GM21528 (cell line): ENCODE measurements around the gene PALM2AKAP2.
"Not testable (repeated sequence)": the region's sequence is repeated elsewhere in the genome, so short reads cannot be mapped to it uniquely, and the experiment has no call there.

Experiments
- ATAC-seq: cut with Tn5 transposase; IDR thresholded peaks from one replicate; pipeline ENCODE4 v1.9.1; 2021; ENCODE audit warnings: mild to moderate bottlenecking, moderate library complexity; ENCODE audit not compliant: unreplicated experiment, low FRiP score

Gene PALM2AKAP2

DNA sequence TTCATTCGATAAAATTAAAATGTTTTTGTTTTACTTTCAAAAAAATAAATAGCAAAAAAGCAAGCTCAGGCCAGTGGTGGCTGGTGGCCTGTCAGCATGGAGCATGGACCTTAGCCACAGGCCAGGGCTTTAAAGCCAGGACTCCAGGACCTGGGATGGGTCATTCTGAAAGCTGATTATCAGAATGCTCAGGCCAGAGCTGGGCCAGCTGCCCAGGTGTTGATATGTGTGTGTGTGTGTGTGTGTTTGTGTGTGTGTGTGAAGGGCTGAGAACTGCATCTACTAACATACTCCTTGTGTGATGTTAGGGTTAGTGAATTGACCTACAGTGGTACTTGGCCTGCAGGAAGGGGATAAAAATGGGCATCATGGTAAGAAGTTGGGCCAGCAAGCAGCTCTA lies 21.5 kb downstream of the PALM2AKAP2 start:
- ATAC-seq, result no peak

DNA sequence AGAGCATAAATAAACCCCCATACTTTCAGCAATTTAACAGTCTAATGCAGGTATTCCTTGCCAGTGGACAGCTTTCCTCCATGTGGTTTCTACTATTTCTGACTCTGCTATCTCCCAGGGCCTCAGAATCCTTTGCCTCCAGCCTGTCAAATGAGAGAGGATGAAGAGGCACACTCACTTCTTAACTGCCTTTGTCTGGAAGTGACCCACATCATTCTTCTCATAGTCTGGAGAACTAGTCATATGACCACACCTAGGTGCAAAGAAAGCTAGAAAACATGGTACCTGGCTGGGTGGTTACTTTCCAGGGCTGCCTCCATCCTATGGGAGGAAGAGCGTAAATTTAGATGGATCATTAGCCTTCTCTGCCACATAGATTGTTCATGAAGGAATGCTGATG lies 22.5 kb downstream of the PALM2AKAP2 start:
- ATAC-seq, result no peak

DNA sequence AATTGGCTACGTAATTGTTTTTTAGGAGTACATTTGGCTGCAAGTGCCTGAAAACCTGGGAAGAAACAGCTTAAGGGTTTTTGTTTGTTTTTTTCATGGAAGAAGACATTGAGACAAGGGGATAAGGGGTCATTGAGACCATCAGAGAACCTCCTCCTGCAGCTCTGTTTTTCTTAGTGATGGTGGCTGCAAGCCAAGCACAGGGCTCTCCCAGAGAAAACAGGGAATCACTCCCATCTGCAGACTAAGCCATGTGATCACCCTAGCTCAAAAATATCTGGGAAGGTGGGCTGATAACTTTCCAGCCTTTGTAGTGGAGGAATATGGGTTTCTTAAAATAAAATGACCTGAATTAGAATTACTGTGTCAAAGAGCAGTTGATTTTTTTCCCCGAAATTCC lies 25.1 kb downstream of the PALM2AKAP2 start:
- ATAC-seq, result no peak

DNA sequence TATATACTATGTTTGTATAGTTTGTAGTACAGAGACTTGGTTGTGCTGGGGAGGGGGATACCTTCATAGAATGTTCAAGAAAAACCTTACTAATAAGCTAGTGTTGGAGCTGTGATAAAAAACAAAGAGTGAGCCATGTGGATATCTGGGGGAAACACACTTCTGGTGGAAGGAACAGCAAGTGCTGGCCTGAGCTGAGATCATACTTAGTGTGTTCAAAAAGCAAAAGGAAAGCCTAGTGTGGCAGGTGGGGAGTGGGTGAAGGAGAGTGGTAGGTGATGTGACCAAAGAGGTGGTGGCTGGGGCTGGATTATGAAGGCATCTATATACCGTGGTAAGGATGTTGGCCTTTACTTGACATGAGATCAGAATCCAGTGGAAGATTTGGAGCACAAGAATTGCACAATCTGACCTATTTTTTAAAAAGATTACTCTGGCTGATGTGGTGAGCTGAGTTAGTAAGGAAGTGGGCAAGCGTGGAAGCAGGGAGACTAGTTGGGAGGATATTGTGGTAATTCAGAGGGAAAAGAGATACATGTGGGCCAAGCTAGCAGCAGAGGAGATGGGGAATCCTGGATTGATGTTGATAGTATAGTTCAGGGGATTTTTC lies 26.6 kb downstream of the PALM2AKAP2 start:
- no peak for ATAC-seq

DNA sequence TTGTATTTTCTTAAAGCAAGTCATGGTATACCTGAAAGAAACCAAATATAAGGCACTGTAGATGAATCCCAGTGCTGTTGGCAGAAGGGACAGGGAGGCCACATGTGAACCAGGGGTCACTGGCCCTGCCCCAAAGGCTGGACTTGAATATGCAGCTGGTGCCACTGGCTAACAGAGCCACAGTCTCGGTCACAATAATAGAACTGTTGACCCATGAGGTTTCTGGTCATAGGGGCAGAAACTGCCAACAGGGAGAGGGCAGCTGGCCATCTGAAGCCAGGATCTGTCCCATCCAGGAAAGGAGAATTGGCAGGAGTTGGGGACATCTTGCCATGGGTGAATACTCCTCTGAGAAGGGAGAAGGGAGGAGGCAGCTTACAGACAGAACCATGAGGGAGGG lies 31.9 kb downstream of the PALM2AKAP2 start:
- no peak for ATAC-seq

DNA sequence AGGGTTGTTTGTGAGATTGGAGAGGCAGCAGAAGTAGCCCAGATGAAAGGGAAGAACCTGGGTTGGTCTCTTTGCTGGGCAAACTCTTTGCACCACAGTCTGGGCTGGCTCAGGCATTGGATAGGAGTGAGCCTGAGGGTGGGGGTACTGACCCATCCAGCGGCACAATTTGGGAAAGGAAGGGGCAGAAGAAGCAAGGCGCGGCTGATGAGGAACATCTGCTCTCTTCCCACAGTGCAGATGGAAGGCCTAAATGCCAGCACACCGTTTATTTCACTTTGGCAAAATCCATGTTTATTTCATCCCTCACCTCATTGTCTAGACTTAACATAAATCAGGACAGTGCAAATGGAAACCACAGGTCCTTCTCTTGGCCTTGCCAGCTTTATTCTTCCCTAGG lies 32.3 kb downstream of the PALM2AKAP2 start:
- ATAC-seq, result no peak

DNA sequence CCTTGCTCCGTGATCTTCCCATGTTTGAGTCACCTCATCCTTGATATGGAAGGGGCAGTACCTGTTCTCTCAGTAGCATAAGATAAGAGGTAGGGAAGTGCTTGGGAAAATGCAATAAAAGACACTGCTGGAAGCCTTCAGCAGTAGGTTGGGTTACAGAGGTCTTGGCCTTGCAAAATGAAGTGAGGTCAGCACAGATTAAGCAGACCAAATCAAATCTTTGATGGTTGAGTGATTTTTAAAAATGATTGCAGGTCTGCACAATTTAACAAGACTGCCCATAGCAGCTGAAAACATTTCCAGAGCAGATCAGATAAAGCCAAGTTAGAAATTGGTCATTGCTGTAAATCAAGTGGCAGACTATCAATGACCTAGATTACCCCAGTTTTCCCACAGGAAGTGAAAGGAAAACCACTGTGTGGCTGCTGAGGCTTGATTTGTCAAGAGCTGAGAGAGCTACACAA lies 32.9 kb downstream of the PALM2AKAP2 start:
- ATAC-seq, result no peak

DNA sequence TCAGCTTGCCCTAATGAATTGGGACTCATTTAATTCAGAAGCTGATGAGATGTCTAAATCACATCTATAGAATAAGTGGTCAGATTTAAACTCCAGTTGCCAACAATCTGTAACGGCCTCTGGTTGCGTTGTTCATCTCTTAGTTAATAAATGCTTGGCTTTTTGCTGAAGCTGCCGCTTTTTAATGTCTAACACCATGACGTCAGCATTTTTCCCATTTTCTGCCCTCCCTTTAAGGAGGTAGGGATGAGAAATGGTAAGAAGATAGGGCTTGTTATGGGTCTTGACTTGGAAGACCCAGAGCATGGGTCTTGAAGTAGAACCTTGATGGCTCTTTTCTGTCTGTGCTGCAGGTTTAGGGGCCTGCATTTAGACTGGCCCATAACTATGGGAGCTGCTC lies 33.3 kb downstream of the PALM2AKAP2 start:
- ATAC-seq, result no peak

DNA sequence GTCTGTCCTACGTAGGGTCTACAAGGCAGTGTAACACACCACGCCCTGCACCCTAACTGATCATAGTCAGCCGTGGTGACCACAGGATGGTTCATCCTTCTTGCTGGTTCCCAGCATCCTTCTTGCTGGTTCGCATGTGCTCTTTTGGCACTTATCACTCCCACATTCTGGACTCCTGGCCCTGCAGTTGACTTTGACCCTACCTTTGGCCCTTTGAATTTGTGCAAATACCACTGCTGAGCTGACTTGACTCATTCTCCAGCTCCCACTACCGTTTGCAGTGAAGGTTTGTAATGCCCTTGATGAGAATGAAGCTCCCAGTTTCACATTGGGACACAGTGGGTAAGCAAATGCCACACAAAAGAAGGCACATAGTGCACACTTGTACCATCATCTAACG lies 33.8 kb downstream of the PALM2AKAP2 start:
- no peak for ATAC-seq

DNA sequence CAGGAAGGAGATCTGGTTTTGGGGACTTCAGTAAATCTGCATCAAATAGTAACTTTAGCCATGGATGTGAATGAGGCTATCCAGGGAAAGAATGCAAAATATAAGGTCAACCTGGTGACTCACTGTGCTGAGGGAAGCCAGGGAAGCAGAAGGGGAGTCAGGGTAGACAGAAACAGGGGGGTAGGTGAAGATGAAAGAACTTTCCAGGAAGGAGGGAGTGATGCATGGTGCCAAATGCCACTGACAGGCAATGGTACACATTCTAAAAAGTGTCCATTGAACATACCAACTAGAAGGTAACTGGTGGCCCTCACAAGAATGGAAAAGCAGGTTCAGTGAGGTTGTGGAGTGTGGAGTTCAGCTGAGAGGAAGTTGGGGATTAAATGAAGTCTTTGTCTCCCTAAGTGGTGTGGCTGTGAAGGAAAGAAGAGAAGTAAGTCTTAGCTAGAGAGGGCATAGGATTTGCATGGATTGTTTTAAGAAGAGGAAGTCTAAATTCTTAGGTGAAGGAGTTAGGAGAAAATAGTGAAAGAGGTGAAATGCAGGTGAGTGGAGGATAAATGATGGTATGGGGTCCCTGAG lies 35.5 kb downstream of the PALM2AKAP2 start:
- no peak for ATAC-seq

DNA sequence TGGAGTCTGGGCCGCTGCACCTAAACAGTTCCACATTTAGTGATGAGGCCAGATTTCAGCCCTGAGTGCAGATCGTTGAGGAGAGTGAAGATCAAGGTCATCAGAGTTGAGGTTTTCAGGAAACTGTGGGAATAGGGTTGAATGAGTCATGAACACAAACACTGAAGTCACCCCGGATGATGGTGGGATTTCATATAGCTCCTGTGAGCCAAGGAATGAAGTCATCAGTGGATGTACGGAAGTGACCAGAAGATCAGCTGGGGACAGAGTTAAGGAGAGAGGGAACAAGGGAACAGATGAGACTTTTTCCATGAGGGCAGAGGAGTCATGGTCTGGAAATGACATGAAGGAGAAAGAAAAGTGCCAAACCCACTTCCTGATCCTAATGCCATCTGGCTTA lies 36.5 kb downstream of the PALM2AKAP2 start:
- ATAC-seq, result no peak

DNA sequence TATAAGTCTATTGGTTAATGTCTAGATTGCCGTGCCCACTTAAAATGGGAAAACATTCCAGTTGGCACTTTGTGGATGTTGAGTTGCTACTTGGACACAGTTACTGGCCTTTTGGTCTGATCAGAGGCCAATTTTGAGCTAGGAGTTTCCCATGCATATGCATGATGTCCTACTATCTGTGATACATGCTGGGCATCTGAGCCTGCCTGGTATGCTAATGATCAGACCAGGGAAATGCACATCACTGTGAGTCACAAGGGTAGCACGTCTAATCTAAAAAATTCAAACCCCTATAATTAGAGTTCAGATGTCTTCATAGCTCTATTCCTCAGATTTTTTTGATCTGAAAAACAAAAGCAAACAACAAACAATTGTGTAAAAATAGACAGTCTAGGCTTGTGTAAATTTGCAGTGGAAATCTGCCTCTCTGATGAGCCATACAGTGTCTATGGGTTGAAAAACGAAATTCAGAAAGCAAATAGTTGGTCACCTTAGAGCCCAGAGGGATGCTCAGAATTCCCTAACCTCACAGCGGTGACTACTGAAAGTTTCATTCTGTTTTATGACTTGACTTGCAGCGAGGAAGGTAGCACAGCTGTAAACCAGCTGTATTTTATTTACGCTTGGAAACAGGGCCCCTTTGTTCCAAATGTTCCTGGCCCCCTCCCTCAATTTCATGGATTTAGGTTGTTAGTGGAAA lies 37.3 kb downstream of the PALM2AKAP2 start:
- ATAC-seq, result no peak

DNA sequence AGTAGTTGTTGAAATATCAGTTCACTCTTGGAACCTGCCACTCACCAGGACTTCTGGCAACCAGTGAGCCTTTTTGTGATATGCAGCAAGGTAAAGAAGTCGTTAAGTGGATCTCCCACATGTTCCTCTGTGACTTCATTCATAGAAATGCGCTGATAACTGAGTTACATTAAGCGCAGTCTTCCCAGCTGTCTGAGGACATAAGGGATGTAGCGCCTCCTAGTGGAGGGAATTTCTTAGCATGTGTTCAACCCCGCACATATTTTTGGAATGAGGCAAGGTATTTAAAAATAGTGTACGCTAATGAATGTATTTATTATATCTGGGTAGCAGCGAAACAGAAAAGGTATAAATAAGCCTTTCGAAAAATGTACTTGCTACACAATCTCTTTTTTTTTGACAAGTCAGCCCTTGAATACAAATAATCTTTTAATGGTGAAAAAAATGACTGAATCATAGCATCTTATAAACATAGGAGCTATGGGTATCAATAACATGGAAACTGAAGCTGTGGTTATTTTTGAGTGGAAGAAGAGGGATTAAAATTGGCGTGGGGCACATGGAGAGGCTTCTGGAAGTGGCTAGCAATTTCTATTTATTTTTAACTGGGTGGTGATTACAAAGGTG lies 38.0 kb downstream of the PALM2AKAP2 start:
- ATAC-seq, result no peak

DNA sequence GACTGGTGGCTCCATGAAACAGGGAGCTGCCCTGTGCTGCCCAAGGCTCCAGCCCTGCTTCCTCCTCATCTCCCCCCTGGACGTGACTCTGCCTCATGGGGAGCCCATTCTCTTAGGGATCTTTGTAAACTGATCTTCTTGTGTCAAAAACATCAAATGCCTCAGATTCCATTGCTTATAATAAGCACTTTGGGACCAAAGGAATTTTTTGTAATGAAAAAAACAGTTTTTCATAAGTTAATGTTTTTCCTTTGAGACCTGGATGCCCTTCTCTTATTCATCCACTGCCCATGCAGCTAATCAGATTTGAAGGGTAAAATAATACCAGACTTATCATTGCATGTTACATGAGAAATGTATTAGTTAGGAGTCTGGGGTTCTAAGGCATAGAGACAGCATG lies 41.7 kb downstream of the PALM2AKAP2 start:
- no peak for ATAC-seq

DNA sequence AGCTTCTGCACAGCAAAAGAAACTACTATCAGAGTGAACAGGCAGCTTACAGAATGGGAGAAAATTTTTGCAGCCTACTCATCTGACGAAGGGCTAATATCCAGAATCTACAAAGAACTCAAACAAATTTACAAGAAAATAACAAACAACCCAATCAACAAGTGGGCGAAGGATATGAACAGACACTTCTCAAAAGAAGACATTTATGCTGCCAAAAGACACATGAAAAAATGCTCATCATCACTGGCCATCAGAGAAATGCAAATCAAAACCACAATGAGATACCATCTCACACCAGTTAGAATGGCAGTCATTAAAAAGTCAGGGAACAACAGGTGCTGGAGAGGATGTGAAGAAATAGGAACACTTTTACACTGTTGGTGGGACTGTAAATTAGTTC lies 45.4 kb downstream of the PALM2AKAP2 start:
- not testable (repeated sequence) for ATAC-seq

DNA sequence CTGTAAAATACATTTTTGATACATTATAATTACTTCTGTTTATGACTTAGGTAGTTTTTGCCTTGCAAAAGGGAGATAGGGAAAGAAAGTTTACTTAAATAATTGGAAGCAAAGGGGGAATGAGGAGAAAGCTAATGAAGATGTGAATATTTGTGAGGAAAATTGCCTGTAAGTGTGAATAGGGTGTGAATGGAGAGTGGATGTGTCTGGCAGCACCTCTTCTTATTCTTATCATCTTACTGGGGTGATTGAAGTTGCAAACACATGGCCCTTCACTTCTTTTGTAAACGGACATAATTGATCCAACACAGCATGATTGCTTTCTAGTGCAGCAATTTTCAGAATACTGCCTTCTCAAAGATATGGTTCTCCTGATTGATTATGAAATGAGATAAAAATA lies 46.6 kb downstream of the PALM2AKAP2 start:
- no peak for ATAC-seq

DNA sequence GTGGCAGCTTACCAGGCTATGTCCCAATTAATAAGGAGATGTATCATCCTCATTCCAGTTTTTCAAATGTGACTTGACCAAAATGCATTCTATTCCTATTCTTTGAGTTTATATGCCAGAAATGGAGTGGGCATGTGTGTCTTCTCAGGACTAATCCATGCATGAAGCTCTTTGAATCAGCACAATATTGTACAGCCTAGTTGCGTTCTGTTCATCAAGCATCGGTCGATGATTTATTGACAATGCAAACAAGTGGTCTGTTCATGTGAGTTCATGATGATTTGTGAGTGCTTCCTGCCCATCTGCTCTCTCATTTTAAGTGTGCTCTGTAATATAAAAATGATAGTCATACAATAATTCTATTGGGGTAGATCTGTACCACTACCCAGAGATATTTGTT lies 48.3 kb downstream of the PALM2AKAP2 start:
- no peak for ATAC-seq
